AG09309 (cell line): ENCODE data around the gene PTRH2.

Source experiments
- DNase-seq: peaks from one replicate; pipeline ENCODE4 v3.0.0-alpha.2; 2010; ENCODE audit warnings: low read depth
- H3K4me3 ChIP-seq: 2 replicates; pipeline ENCODE4 v1.5.1; 2011; ENCODE audit warnings: mild to moderate bottlenecking, low read depth, low read length, moderate library complexity; ENCODE audit not compliant: control insufficient read depth
- CTCF ChIP-seq: IDR thresholded peaks from 2 replicates; pipeline ENCODE4 v1.5.1; 2011; ENCODE audit warnings: mild to moderate bottlenecking, low read depth, low read length, inconsistent platforms; ENCODE audit not compliant: insufficient read depth, control insufficient read depth; ENCODE audit errors: missing control alignments

The PTRH2 gene

GRCh38 chr17:59678918-59679317, 28.3 kb downstream of the PTRH2 start:
- no peak for TF ChIP-seq CTCF
- no peak overlapping the region for H3K4me3 ChIP-seq

GRCh38 chr17:59676716-59677115, 30.5 kb downstream of the PTRH2 start:
- no peak for DNase-seq
- no peak overlapping the region for H3K4me3 ChIP-seq
- no peak for TF ChIP-seq CTCF

More at GRCh38 chr17:59678918-59679317, 28.3 kb downstream of the PTRH2 start:
- no peak for DNase-seq

- no peak for TF ChIP-seq CTCF
- no peak overlapping the region for H3K4me3 ChIP-seq
- no peak for DNase-seq
Measured at GRCh38 chr17:59675231-59675630, 32.0 kb downstream of the PTRH2 start.

- no peak overlapping the region for H3K4me3 ChIP-seq
- DNase-seq: no peak
- no peak for TF ChIP-seq CTCF
Measured at GRCh38 chr17:59671386-59671785, 35.8 kb downstream of the PTRH2 start.

- TF ChIP-seq CTCF: no peak
- no peak for DNase-seq
- no peak overlapping the region for H3K4me3 ChIP-seq
Measured at GRCh38 chr17:59669944-59670343, 37.3 kb downstream of the PTRH2 start.

GRCh38 chr17:59669411-59669810, 37.8 kb downstream of the PTRH2 start:
- H3K4me3 ChIP-seq: no peak overlapping the region
- DNase-seq: no peak

More at GRCh38 chr17:59669411-59669810, 37.8 kb downstream of the PTRH2 start:
- TF ChIP-seq CTCF: no peak
